ENCODE data around the gene CDRT4. TPM values are rescaled to one million over a fixed set of nuclear protein-coding genes. Genes with fewer than 3 reads are reported as not detected.

Gene CDRT4
- 0.64 to 1.7 TPM (median 0.78 TPM) in 4 of 5 replicates, not detected in the other for total RNA-seq (2022; extraction: Qiagen RNA extraction; ENCODE audit: low read depth)

DNA sequence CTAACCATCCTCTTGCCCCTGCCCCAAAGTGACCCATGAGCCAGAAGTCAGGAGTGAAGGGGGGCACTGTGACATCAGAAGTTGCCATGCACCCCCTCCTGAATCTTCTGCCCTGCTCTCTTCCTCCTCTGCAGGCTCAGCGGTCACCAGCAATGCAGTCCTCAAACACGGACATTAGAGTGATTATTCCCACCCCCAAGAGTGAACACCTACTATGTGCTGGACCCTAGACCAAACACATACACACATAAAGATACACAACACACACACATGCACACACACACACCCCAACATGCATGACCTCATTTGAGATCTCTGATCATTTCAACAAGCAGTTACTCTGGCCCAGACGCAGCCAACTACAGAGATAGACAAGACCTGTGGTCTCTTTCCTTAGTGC, at the start of gene CDRT4:
Gene CDRT4 (minus strand): TSS at position 30 of the 400 bp plus-strand sequence. CDS start 27,383 bp downstream, outside the sequence.

Other genes starting within 250 kb of the CDRT4 start
- gene PMP22, start 202.3 kb downstream of the CDRT4 start, total RNA-seq (2022; extraction: Qiagen RNA extraction; ENCODE audit: low read depth) = 183 to 230 TPM (median 209 TPM) in 5 replicates
- gene TEKT3, start 126.0 kb downstream of the CDRT4 start, total RNA-seq (2022; extraction: Qiagen RNA extraction; ENCODE audit: low read depth) = 0.35 TPM in 1 of 5 replicates, not detected in the others
- 7.4 to 10.5 TPM (median 9.1 TPM) in 5 replicates for gene TVP23C, start 95.9 kb upstream of the CDRT4 start, total RNA-seq (2022; extraction: Qiagen RNA extraction; ENCODE audit: low read depth)
- 2.4 to 4.2 TPM (median 3.1 TPM) in 5 replicates for gene FBXW10B, start 152.1 kb upstream of the CDRT4 start, total RNA-seq (2022; extraction: Qiagen RNA extraction; ENCODE audit: low read depth)
- 247 to 294 TPM (median 260 TPM) in 5 replicates for gene TRIM16, start 216.7 kb upstream of the CDRT4 start, total RNA-seq (2022; extraction: Qiagen RNA extraction; ENCODE audit: low read depth)
- 20.5 to 40.2 TPM (median 27.1 TPM) in 5 replicates for gene ZNF286A, start 232.1 kb upstream of the CDRT4 start, total RNA-seq (2022; extraction: Qiagen RNA extraction; ENCODE audit: low read depth)

All from A549 treated with GW870086 at 1 μM for 4 hours (cell line).